Left renal pelvis (tissue), 4 donors: ENCODE data around the gene MAD2L1. TPM values are rescaled to one million over a fixed set of nuclear protein-coding genes. Genes with fewer than 3 reads are reported as not detected.
"Not testable (repeated sequence)": the region's sequence is repeated elsewhere in the genome, so short reads cannot be mapped to it uniquely, and the experiment has no call there.

Experiments
- DNase-seq, 4 donors: peaks; one replicate each; pipeline ENCODE4 v3.0.0-alpha.2; 2013; ENCODE audit warnings: low read depth in 4 of 4, low spot score in 3 of 4
- polyA plus RNA-seq, 4 donors: library from polyadenylated mRNA; unstranded; fragments of 120-200 nt; gene quantifications; one replicate each; pipeline ENCODE4 v1.2.1, GENCODE V29; 2013; ENCODE audit not compliant: insufficient read length in 4 of 4

The MAD2L1 gene
- polyA plus RNA-seq: 10 to 100 TPM; 35.6 to 57.2 (median 51.0) TPM

GRCh38 chr4:120066517-120067340 lies at the start of gene MAD2L1:
Gene MAD2L1, minus strand, starts transcription at chr4:120066848. Its CDS starts 114 bp downstream, at chr4:120066734.
- peak; percentile 95 to 97 (median 96) for DNase-seq

- DNase-seq: no peak
These were observed 45.1 kb upstream of the MAD2L1 start for GRCh38 chr4:120111745-120112144.

DNA sequence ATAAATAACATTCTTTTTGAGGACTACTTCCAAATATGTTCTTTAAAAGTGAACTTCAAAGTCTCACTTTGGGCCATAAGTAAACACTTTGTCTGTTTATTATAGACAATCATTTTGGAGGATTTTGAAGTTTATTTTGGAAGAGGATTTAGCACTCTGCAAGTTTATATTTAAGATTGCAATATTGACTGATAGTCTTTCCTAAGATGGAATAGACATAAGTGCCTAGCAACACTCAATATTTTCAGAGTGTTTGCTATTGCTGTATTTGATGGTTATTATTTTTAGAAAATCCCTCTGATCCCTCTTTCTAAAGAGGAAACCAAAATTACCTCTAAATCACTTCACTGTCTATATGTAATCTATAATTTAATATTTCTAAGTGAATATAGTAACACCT lies 42.8 kb upstream of the MAD2L1 start:
- no peak for DNase-seq

DNA sequence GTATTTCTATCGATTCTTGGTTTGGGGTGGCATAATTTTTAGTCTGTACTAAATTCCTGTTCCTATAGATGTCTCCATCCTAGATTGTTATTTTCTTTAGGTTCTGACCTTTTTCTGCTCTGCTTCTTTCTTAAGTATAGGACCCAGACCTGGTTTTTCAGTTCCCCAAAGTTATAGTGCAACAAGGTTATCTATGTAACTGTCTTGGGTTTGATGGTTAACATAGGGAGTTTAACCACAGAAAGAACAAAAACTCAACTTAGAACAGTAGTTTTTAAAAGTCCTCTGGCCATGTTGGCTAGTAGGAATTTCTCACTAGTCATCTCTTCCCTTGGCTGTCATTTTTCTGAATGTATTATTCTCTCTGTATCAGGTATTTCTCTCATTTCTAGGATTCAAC lies 38.8 kb upstream of the MAD2L1 start:
- DNase-seq: no peak

- no peak for DNase-seq
These were observed 30.1 kb upstream of the MAD2L1 start for GRCh38 chr4:120096508-120097297.

DNA sequence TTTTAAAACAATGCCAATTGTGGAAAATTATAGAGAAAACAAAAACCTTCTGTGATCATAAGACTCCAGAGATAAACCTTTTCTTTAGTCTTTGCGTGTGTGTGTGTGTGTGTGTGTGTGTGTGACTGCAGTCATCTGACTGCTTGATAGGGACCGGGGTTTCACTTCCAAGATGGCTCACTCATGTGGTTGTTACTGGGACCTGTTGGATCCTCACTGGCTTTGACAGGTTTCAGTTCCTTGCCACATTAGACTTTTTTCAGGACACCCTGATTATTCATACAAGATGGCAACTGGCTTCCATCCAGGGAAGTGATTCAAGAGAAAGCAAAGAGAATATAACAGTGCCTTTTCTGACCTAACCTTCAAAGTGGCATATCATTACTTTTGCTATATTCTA lies 21.9 kb upstream of the MAD2L1 start:
- no peak for DNase-seq

GRCh38 chr4:120088066-120088465 lies 21.4 kb upstream of the MAD2L1 start:
- not testable (repeated sequence) for DNase-seq

DNA sequence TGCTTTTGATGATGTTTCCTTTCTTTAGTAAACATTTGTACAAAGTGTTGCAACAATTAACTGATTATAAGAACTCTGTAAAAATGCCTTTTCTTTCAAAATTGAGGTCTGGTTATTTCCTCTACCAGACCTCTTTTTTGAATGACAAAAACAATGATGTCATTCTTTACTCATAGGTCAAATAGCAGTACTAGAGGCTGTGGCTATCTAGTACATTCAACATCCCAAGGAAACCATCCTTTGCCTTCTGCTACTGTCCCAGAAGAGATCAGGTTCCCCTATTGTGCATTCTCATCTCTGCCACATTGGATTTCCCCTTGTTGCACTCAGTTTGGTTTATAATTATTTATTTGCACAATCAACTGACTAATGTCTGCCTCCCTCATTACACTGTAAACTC lies 19.1 kb upstream of the MAD2L1 start:
- DNase-seq: no peak

DNA sequence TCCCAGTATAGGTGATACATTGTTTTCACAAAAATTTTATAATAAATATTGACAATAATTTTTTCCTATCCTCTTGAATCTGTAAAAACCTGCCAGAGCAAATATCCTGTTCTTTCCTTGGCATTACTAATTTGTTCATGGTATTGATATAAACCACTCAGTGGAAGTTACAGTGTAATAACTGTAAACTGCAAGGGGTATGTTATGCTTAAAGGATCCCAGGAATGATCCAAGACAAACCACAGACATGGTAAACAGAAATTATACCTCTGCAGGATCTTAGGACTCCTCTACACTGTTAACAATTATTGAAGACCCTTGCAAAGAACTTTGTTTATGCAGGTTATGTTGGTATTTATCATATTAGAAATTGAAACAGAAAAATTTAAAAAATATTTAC lies 17.7 kb upstream of the MAD2L1 start:
- DNase-seq: no peak

- DNase-seq: no peak
These were observed 16.5 kb upstream of the MAD2L1 start for GRCh38 chr4:120083152-120083551.

DNA sequence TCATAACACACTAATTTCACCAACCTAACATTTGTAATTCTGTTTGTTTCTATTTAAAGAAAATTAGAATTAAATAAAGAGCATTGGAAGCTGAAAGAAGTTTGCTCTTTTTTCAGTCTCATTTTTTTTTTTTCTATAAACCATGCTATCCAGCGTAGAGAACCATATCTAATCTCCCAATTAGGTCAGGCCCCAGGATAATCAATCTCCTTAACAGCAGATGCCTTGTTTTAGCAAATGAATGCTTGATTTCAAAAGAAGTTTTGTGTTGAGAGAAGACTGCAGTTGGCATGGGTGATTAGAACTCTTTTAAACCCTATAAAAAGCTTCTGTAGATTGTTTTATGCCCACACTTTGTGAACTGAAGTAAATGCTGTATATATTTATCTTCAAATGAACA lies 15.6 kb upstream of the MAD2L1 start:
- DNase-seq: no peak

- no peak for DNase-seq
These were observed 15.1 kb upstream of the MAD2L1 start for GRCh38 chr4:120081726-120082125.

DNA sequence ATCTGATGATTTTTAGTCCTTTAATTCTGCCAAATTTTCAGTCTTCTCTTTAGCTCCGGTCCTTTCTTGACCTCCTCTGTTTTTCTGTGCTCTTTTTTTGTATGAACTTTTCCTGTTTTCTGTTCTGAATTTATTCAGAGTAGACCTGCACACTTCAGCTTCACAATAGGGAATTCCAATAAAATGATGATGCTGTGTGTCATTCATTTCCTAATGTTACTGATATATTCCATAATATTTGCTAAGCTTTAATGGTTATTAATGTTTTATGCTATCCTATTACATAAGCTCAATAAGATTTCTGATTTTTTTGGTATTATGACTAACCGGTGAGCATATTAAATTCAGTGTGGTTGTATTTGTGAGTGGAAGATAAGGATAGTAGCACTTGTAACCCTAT lies 13.9 kb upstream of the MAD2L1 start:
- DNase-seq: no peak

DNA sequence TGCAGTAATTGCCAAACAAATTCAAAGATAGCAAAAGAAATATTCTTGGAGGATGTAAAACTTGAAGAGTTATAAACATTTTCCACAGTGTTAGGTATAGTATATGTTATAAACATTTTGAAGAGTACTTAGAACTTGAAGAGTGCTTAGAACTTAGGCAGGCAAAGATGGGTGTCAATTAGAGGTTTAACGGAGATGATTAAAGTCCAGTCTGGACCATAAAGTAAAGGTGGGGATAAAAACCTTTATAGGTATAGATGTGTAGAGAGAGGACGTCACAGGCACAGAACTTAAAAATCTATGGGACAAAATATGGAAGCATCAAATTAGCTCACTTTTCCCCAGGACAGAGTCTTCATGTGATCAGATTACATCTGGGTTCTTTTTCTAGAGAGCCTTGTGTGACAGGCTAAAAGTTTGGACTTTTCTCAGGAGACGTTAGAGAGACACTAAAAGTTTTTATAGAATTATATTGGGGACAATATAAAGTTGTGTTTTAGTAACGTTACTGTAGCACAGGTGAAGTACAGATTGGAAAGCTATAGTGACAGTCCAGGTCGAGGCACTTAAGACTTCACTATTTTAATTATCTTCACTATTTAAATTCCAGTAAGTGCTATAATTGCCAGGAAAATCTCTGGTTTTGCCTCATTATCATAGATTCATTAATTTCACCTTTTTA lies 13.3 kb upstream of the MAD2L1 start:
- no peak for DNase-seq

GRCh38 chr4:120078216-120078615 lies 11.6 kb upstream of the MAD2L1 start:
- DNase-seq: no peak

DNA sequence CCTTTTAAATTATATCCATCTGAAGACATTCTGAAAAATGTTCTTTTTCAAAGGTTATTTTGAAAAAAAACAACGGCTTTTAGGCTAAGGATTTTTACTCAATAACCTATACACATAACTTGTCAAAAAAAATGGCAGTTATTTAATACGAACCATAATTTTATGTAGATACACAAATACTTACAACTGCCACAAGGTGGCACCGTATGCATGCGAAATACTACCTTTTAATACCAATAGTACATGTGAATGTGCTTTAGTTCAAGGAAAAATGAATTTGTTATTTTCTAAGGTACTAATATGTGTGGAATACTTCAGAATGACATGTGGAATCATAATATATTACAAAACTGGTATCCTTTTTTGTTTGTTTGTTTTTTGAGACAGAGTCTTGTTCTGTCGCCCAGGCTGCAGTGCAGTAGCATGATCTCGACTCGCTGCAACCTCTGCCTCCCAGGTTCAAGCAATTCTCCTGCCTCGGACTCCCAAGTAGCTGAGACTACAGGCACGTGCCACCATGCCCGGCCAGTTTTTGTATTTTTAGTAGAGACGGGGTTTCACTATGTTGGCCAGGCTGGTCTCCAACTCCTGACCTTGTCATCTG lies 4.6 kb upstream of the MAD2L1 start:
- DNase-seq: no peak

GRCh38 chr4:120070196-120070595 lies 3.5 kb upstream of the MAD2L1 start:
- no peak for DNase-seq

GRCh38 chr4:120065974-120066516 lies 603 bp downstream of the MAD2L1 start:
- DNase-seq: no peak

DNA sequence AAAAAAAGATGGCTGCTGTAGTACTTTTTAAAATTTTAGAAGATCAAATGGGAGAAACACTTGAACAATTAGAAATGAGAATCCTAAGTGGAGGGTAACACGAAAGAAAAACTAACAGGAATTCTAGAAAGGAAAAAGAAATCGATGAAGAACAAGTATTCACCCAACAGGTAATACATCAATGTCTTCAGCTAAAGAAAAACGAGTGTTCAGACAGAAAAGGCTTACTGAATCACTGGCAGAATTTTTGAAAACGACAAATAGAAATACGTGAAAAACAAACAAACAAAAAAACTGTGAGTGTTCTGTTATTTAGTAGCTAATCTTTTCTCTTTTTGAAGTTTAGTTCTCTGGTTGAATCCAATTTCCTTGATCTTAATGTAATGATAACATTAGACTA lies 1.8 kb downstream of the MAD2L1 start:
- no peak for DNase-seq

GRCh38 chr4:120063711-120064110 lies 2.9 kb downstream of the MAD2L1 start:
- DNase-seq: not testable (repeated sequence)
